GM18951 (cell line): ENCODE results near the gene TAF4.

Source experiments
- POLR2A ChIP-seq: IDR thresholded peaks from 4 replicates; pipeline ENCODE4 v1.6.1; 2011; ENCODE audit warnings: mild to moderate bottlenecking; ENCODE audit not compliant: insufficient read length, insufficient read depth; ENCODE audit errors: extremely low read depth
- in situ Hi-C: fragments of 300-500 bp; cut with MboI; formaldehyde crosslinking; loops from one replicate; pipeline ENCODE4 v1.12.0; 2022; ENCODE audit warnings: low sequenced_read_pairs, mixed read lengths, inconsistent platforms; ENCODE audit not compliant: unreplicated experiment

The TAF4 gene

DNA sequence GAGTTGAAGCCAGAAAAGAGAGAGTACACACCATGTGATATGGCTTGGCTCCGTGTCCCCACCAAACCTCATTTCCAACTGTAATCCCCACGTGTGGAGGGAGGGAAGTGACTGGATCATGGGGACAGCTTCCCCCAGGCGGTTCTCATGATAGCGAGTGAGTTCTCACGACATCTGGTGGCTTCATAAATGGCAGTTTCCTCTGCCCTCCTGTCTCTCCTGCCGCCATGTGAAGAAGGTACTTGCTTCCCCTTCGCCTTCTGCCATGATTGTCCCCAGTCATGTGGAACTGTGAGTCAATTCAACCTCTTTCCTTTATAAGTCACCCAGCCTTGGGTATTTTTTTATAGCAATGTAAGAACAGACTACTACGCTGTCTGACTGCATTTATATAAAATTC is 40.3 kb downstream of the TAF4 start:
- in situ Hi-C loops: loop anchor here (10.0 kb wide), 1 partner anchor 99 kb away; the partner anchor contains the start of gene LSM14B
- TF ChIP-seq POLR2A: no peak

DNA sequence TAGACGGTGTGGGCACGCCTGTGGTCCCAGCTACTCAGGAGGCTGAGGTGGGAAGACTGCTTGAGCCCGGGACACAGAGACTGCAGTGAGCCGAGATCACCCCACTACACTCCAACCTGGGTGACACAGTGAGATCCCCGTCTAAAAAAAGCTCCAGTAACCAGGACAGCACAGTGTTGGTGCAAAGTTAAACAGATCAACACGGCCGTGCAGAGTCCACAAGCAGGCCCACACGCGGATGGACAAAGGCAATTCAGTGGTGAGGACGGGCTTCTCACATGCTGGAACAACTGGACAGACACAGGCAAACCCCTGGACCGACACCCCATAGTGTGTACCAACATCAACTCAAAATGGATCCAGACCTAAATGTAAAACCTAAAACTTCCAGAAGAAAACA is 41.7 kb downstream of the TAF4 start:
- TF ChIP-seq POLR2A: no peak
- in situ Hi-C loops: loop anchor here (10.0 kb wide), 1 partner anchor 101 kb away; the partner anchor contains the start of gene LSM14B

DNA sequence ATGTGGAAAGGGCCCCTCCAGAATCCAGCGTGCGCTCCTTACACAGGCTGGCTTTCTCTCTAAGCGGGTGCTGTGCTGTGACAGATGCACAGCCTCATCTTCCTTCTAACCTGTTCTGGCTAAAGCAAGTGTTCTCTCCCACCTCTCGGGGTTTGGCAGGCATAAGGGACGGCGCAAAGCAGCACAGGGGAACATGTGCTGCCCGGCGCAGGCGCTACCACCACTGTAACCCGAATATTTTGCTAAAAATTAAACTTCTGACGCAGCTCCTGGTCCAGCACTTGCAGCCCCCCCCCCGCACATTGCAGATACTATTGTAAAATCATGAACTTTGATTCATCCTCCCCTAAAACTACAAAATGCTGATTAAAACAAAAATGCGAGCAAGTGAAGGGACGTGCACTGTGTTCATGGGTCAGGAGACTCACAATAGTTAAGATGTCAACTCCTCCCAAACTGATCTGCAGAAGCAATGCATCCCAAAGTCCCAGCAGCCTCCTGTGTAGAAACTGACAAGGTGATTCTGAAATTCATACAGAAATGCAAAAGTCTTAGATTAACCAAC is 43.0 kb downstream of the TAF4 start:
- TF ChIP-seq POLR2A: no peak
- in situ Hi-C loops: loop anchor here (10.0 kb wide), 1 partner anchor 102 kb away; the partner anchor contains the start of gene LSM14B

DNA sequence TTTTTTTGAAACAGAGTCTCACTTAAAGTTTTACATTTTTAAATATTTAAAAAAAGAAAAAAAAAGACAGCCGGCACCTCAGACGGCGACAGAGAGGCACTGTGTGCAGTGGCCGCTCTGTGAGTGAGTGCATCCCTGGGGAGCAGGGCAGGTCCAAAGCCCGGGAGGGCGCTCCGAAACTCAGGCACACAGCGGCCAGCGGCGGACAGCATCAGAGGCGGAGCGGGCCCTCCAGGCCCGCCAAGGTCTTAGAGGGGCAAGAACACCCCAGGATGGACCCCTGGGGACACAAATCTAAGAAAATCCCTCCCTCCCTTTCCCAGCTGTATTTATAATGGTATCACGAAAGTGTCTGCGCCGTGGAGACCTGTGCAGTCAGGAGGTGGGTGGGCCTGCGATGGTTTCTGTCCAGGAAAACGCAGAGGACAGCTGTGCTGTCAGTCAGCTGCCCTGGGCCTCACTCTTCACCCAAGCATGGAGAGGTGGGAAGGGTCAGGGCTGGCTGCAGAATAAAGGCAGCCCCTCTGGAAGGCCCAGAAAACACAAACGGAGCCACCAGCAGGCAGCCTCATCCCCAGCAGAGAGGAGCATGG is 43.8 kb downstream of the TAF4 start:
- TF ChIP-seq POLR2A: no peak
- in situ Hi-C loops: loop anchor here (10.0 kb wide), 1 partner anchor 103 kb away; the partner anchor contains the start of gene LSM14B

DNA sequence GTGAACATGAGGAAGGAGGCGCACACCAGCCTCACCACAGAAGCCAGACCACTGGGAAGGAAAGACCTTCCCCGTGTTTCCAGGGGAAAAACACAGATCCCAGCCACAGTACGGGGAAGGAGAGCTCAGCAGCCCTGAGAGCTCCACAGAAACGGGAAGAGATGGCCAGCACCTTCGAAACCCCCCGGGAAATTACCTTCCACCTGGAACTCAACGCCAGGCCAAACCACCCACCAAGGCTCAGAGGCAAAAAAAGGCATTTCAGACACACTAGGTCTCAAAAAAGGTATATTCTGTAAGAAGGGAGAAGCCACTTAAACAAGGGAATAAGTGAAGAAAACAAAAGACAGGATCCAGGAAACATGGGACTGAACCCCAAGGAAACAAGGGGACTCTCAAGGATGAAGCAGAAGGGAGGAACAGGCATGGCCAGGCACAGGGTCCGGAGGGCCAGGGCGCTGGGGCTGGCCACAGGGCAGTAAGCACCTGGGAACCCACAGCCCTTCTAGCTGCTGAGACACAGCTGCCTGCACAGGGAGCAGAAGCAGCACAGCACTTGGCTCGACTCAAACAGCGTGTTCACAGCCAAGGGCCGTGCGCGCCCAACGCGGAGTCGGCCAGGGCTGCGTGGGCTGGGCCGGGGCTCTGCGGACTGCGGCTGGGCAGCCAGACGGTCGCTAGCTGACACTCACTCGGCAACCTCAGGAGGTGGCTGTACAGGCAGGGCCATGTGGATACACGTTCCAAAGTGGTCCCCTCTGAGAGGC is 44.6 kb downstream of the TAF4 start:
- in situ Hi-C loops: loop anchor here (10.0 kb wide), 1 partner anchor 104 kb away; the partner anchor contains the start of gene LSM14B
- TF ChIP-seq POLR2A: no peak

DNA sequence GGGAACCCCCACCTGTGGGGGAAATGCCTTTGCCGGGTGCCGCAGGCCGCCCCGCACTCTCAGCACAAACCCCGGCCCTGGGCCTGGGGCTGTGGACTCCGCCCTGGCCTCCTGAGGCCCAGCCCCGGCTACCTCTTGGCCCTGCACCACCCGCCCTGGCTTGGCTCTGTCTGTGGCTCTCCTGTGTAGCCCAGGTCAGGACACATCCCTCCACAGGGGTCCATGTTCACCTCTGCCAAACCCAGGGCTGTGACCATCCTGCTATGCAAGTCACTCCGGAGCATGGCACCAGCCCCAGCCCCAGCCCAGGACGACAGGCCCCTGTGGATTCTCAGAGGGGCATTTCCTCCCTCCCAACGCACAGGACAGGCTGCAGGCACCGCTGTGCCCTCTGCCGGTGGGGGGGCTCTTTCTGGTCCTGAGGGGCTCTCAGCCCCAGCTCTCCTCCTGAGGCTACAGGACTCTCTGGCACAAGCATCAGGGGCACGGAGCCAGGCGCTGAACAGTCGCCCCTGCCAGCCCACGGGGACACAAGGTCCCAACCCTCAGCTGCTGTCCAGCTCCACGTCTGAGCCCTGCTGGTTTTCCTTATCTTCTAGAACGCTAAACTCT is 45.7 kb downstream of the TAF4 start:
- in situ Hi-C loops: loop anchor here (10.0 kb wide), 1 partner anchor 105 kb away; the partner anchor contains the start of gene LSM14B
- TF ChIP-seq POLR2A: no peak

DNA sequence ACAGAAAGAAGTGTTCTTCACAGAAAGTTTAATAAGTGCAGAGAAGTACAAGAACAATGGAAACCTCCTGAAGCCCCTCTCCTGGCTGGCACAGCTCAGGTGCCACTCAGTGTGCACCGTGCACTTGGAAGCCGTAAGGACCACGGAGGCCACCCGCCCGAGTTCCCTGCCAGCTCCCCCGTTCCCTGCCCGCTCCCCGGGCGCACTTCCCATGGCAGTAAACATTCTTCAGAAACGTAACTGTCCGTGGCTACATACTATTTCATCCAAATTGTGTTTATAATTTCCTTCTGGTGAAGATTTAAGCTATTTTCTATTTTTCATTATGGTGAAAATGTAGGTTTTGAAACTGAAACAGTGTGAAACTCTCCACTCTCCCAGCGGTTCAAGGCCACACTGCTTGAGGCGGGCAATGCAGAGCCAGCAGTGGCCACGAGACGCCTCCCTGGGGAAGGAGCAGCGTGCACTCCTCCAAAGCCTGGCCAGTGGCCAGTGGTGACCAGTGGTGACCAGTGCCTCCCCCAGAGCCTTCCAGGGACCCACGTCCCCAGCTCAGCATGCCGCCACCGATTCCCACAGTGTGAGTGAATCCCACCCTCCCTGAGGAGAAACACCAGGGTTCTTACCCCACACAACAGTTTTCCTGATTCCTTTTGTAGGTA is 46.4 kb downstream of the TAF4 start:
- no peak for TF ChIP-seq POLR2A
- in situ Hi-C loops: no loop called here

DNA sequence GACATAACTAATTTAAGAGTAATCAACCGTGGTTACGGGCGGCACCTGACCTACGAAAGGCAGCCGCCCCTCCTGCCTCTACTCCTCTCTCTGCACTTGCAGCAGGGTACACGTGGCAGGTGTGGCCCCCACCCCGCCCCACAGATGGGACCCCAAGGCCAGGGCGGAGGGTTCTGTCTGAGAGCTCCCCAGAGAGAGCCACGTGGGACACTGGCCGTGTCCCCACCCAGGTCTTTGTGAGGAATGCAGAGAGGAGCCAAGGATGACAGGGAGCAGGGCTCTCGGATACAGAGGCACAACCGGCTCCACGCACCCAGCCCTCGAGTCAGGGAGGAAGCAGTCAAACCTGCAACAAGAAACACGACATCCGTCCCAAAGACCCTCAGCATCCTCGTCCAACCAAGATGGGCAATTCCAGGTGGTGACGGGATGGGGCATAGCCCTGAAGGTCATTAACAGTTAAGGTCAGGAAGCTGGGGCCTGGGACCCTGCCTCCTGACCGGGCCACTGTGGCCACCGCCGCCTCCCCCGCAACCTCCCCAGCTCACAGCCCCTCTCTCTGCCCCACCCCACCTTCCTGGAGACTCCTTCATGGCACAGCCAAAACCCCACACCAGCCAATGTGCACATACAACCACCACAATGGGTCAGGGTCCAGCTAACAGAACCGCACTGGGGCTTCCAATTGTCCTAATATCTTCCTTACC is 47.1 kb downstream of the TAF4 start:
- in situ Hi-C loops: no loop called here

DNA sequence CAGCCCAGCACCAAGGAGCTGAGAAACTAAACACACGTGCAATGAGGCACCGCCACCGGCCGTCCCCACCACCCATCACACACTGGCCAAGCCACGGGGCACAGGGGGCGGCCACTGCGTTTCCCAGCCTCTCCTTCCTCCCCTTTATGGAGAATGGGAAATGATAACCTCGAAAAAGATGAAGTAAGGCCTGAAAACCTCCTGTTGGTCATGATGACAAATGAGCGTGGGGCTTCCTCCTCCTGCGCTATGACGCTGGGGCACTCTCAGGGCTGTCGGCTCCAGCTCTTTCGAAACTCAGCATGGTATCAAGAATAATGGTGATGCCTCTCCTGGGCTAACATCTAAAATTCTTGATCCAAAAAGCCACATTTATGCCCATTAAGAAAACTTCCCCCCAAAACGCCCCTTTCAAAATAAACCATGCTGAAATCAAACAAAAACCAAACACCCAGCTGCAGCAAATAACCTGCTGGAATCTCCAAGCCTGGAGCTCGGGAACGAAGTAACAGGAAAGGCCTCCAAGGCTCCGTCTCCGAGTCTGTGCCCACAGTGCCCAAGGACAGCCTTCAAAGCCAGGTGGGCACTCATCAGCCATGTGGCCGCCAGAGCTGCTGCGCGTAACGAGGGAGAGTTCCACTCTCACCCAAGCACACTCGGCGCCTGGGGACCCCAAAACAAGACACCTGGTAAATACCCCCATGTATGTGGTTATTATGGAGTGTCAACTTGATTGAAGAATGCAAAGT is 50.0 kb downstream of the TAF4 start:
- in situ Hi-C loops: no loop called here
- TF ChIP-seq POLR2A: no peak

More for the DNA sequence above, 47.1 kb downstream of the TAF4 start:
- TF ChIP-seq POLR2A: no peak

DNA sequence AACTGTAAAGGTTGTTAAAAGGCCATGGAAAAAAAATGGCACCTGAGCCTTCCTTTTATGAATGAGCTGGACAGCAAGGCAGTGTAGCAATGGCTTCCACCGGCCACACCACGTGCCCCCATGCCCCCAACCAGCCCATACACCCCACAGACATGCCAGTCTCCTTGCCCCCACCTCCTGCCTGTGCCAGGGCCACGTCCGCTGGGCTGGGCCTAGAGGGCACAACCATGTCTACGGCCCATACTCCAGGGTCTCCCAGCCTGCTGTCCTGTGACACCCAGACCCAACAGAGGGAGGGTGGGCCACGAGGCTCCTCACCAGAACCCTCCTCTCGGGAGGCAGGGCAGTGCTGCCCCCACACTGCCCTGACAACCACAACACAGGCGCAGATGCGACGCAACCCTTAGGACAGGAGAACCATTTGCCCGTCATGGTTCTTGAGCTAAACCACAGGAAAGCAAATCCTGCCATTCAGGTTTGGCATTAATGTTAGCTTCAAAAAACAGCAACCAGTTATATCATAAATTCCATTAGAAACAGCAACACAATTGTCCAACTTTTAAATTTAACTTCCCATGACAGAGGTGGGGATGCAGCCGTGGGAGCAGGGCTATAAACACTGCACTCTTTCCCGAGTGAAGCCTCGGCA is 50.7 kb downstream of the TAF4 start:
- in situ Hi-C loops: no loop called here
- TF ChIP-seq POLR2A: no peak

DNA sequence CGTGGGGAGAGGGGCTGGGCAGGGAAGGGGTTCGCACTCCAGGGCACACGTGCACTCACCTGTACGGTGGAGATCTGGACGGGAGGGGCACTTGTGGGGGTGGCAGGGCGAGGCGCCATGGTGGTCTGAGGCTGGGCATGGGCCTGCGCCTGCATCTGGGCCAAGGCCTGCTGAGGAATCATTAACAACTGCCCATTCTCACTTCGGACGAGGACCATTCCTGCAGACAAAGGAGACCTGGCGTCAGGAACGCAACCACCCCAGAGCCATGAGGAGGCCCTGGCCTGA is 51.2 kb downstream of the TAF4 start:
- in situ Hi-C loops: no loop called here

More for the DNA sequence above, 51.2 kb downstream of the TAF4 start:
- no peak for TF ChIP-seq POLR2A
